Measurements from ENCODE around the gene ACSF2.
"Not testable (repeated sequence)": the region's sequence is repeated elsewhere in the genome, so short reads cannot be mapped to it uniquely, and the experiment has no call there.

The ACSF2 gene

GRCh38 chr17:50412188-50412732, 13.8 kb upstream of the ACSF2 start:
- no peak for DNase-seq

- DNase-seq: no peak
These were observed 11.2 kb upstream of the ACSF2 start for GRCh38 chr17:50414808-50415207.

- not testable (repeated sequence) for DNase-seq
These were observed 6.4 kb upstream of the ACSF2 start for GRCh38 chr17:50419577-50419976.

GRCh38 chr17:50420419-50421112, 5.5 kb upstream of the ACSF2 start:
- DNase-seq: no peak

- DNase-seq: peak; percentile 49
These were observed 4.5 kb upstream of the ACSF2 start for GRCh38 chr17:50421308-50422051.

GRCh38 chr17:50422738-50423137, 3.3 kb upstream of the ACSF2 start:
- DNase-seq: no peak

- DNase-seq: no peak
These were observed 2.4 kb upstream of the ACSF2 start for GRCh38 chr17:50423553-50424159.

- DNase-seq: no peak
These were observed 1.6 kb upstream of the ACSF2 start for GRCh38 chr17:50424246-50424995.

GRCh38 chr17:50424996-50425681, 879 bp upstream of the ACSF2 start:
- no peak for DNase-seq

GRCh38 chr17:50426472-50426782, 409 bp downstream of the ACSF2 start:
- DNase-seq: no peak

- peak; percentile 72 for DNase-seq
These were observed 1.1 kb downstream of the ACSF2 start for GRCh38 chr17:50426814-50427787.

- DNase-seq: not testable (repeated sequence)
These were observed 2.1 kb downstream of the ACSF2 start for GRCh38 chr17:50428126-50428525.

- no peak for DNase-seq
These were observed 2.9 kb downstream of the ACSF2 start for GRCh38 chr17:50428831-50429424.

- DNase-seq: no peak
These were observed 3.8 kb downstream of the ACSF2 start for GRCh38 chr17:50429793-50430192.

- no peak for DNase-seq
These were observed 5.0 kb downstream of the ACSF2 start for GRCh38 chr17:50430821-50431618.

- DNase-seq: no peak
These were observed 6.2 kb downstream of the ACSF2 start for GRCh38 chr17:50432125-50432762.

GRCh38 chr17:50437409-50437808, 11.4 kb downstream of the ACSF2 start:
- no peak for DNase-seq

GRCh38 chr17:50439008-50439407, 13.0 kb downstream of the ACSF2 start:
- no peak for DNase-seq

GRCh38 chr17:50440172-50440837, 14.3 kb downstream of the ACSF2 start:
- DNase-seq: no peak

All from RPMI8226 (cell line).